Mucosa of descending colon (tissue), 3 donors: ENCODE measurements around the gene CCT3. TPM values are rescaled to one million over a fixed set of nuclear protein-coding genes. Genes with fewer than 3 reads are reported as not detected.

Experiments used
- ATAC-seq: fragments of 200-7000 bp; cut with Tn5 transposase; one replicate; pipeline ENCODE4 v1.9.1; 2020; ENCODE audit warnings: mild to moderate bottlenecking, moderate library complexity
- DNase-seq, 3 donors: peaks; one replicate each; pipeline ENCODE4 v3.0.0-alpha.2; 2020
- H3K36me3 ChIP-seq: fragments of 200-600 bp; one replicate; pipeline ENCODE4 v1.8.0; 2021; ENCODE audit warnings: low read depth, mild to moderate bottlenecking
- H3K4me1 ChIP-seq: fragments of 200-600 bp; one replicate; pipeline ENCODE4 v1.8.0; 2021; ENCODE audit warnings: low read depth, mild to moderate bottlenecking
- H3K4me3 ChIP-seq: fragments of 200-600 bp; one replicate; pipeline ENCODE4 v1.8.0; 2021; ENCODE audit warnings: mild to moderate bottlenecking
- H3K9me3 ChIP-seq: fragments of 200-600 bp; one replicate; pipeline ENCODE4 v1.8.0; 2021; ENCODE audit warnings: mild to moderate bottlenecking
- intact Hi-C, 2 donors: fragments of 100-400 bp; cut with DNase I in 1 of 2; cut with micrococcal nuclease in 1 of 2; formaldehyde crosslinking; loops; one replicate each; pipeline versions ENCODE4 v1.11.0 to v1.11.1; 2022; cut with DNase I, micrococcal nuclease
- total RNA-seq, 3 donors: library from RNA; stranded (reverse); fragmentation: NEBNext Ultra II Directional in 2 of 3; extraction: Animal tissue kit (Norgen Biotek cat#: 25700) in 2 of 3; gene quantifications; one replicate each; pipeline versions ENCODE4 v1.2.1 to v1.2.4, GENCODE V29; 2021 to 2023
- TF ChIP-seq, protein P1 (sequence below): fragments of 200-600 bp; IDR thresholded peaks from one replicate; pipeline ENCODE4 v1.8.0; 2022; ENCODE audit warnings: antibody characterized with exemption, mild to moderate bottlenecking
- donor health status: DM: no; HTN: no; CAD: no; lungs with moderate emphysema.
- donor health status: DM: no; HTN: no; CAD: no.
- donor health status: DM: no; HTN: yes; CAD: no.

CCT3 gene
- total RNA-seq, 3 donors from 2014 or later = 117 to 157 (median 133) TPM

DNA sequence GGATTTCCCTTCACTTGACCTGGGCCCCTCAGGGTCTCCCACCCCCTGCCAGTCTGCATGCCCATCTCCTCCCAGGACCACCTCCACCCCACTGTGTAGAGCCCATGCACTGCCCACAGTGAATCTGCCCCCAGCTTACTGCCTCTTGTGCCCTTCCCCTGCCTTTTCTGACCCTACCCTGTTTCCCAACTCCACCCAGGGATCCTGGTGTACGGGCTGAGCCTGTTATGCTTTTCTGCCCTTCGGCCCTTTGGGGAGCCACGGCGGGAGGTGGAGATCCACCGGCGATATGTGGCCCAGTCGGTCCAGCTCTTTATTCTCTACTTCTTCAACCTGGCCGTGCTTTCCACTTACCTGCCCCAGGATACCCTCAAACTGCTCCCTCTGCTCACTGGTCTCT is 52.0 kb downstream of the CCT3 start:
- Histone ChIP-seq H3K4me3 (no peak overlapping the region), H3K9me3 (no peaks in the 10 kb centered on the region), H3K36me3 (no peaks in the 10 kb centered on the region), H3K4me1 (peaks cover 18% of the 10 kb centered on the region)
- DNase-seq (no peak), ATAC-seq (no peak)
- TF ChIP-seq, protein P1, sequence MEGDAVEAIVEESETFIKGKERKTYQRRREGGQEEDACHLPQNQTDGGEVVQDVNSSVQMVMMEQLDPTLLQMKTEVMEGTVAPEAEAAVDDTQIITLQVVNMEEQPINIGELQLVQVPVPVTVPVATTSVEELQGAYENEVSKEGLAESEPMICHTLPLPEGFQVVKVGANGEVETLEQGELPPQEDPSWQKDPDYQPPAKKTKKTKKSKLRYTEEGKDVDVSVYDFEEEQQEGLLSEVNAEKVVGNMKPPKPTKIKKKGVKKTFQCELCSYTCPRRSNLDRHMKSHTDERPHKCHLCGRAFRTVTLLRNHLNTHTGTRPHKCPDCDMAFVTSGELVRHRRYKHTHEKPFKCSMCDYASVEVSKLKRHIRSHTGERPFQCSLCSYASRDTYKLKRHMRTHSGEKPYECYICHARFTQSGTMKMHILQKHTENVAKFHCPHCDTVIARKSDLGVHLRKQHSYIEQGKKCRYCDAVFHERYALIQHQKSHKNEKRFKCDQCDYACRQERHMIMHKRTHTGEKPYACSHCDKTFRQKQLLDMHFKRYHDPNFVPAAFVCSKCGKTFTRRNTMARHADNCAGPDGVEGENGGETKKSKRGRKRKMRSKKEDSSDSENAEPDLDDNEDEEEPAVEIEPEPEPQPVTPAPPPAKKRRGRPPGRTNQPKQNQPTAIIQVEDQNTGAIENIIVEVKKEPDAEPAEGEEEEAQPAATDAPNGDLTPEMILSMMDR = no peak
- intact Hi-C loops = no loop called here

DNA sequence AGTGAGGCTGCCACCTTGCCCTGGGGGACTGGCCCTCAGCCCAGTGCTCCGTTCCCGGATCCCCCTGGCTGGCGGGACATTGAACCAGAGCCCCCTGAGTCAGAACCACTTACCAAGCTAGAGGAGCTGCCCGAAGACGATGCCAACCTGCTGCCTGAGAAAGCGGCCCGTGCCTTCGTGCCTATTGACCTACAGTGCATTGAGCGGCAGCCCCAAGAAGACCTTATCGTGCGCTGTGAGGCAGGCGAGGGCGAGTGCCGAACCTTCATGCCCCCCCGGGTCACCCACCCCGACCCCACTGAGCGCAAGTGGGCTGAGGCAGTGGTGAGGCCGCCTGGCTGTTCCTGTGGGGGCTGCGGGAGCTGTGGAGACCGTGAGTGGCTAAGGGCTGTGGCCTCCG is 52.7 kb downstream of the CCT3 start:
- ATAC-seq (no peak), DNase-seq (no peak)
- intact Hi-C loops = no loop called here
- H3K9me3 ChIP-seq = no peaks in the 10 kb centered on the region
- TF ChIP-seq, protein P1 = no peak
- H3K4me3 ChIP-seq = no peak overlapping the region
- peaks cover 21% of the 10 kb centered on the region for H3K4me1 ChIP-seq
- H3K36me3 ChIP-seq = no peaks in the 10 kb centered on the region

DNA sequence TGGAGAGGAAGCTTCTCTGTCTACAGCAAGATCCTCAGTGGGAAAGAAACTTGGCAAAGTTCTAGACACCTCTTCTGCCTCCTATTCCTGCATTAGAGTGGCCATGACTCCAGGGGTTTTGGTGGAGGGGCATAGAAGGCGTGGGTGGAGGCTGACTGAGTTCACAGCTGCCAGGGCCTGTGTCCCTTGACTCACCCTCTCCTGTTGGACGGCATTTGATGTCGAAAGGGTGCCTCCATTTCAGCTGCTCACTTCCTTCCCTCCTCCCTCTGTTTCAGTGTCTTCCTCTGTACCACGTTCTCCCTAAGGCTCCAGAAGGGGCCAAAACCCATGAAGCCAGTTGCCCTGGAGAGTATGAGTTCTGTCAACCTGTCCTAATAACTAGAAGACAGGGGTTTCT is 53.3 kb downstream of the CCT3 start:
- Histone ChIP-seq H3K4me1 (peaks cover 21% of the 10 kb centered on the region), H3K4me3 (no peak overlapping the region), H3K36me3 (no peaks in the 10 kb centered on the region), H3K9me3 (no peaks in the 10 kb centered on the region)
- no peak for ATAC-seq
- intact Hi-C loops = no loop called here
- no peak for DNase-seq
- TF ChIP-seq, protein P1 = no peak

DNA sequence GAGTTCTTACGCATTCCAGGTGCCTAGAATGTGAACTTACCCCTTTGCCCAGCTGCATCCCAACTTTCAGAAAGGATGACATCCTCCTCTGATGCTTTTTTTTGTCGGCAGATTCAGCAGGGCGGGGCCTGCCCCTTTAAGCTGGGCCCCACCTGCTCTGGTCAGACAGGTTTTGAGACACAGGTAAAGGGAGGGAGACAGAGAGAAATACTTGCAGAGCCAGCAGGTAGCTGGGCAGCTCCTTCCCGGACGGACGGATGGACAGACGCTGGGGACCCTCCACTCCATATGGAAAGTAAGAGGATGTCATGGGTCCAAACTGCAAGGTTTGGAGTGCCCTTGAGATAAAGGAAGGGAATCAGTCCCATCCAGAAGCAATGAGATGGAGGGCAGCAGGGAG is 54.0 kb downstream of the CCT3 start, which contains the start of gene TMEM79:
Gene TMEM79 (plus strand): TSS at position 214 of the 400 bp plus-strand sequence. CDS start 902 bp downstream, outside the sequence.
- no peaks in the 10 kb centered on the region for H3K9me3 ChIP-seq
- DNase-seq = peak in 2 of 3 donors; percentile 51 to 56
- TF ChIP-seq, protein P1 = no peak
- H3K4me3 ChIP-seq = peak within 1 kb of the TSS; percentile 77
- H3K36me3 ChIP-seq = no peaks in the 10 kb centered on the region
- peaks cover 21% of the 10 kb centered on the region for H3K4me1 ChIP-seq
- intact Hi-C loops = no loop called here
- peak; percentile 10 for ATAC-seq

DNA sequence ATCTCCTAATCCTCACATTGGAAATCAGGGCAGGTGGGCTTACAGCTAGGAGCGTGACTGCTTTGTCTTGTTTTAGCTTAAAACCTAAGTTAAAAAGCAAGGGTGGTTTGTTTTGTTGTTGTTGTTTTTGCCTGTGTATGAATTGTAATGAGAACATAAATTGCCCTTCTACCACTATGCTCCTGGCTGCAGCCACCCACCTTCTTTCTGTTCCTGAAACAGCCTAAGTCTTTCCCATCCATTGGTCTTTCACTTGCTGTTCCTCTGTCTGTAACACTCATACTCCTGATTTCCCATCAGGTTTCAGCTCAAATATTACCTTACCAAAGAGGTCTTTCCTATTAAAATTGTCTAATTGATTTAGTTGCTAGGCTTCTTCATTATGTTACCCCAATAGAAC is 54.6 kb downstream of the CCT3 start:
- no peak overlapping the region for H3K4me3 ChIP-seq
- ATAC-seq (no peak), DNase-seq (no peak)
- no peaks in the 10 kb centered on the region for H3K36me3 ChIP-seq
- intact Hi-C loops = no loop called here
- no peaks in the 10 kb centered on the region for H3K9me3 ChIP-seq
- TF ChIP-seq, protein P1 = no peak
- H3K4me1 ChIP-seq = peaks cover 21% of the 10 kb centered on the region
